Thyroid gland (tissue), 4 donors: ENCODE measurements around the gene OR13C3.

Experiments
- POLR2A ChIP-seq, 2 donors: fragments of 450-650 bp; IDR thresholded peaks; one replicate each; pipeline ENCODE4 v1.6.1; 2017; ENCODE audit warnings: antibody characterized with exemption in 2 of 2, mild to moderate bottlenecking in 2 of 2, moderate library complexity in 1 of 2
- TF ChIP-seq, protein P1 (sequence below), 6 experiments: fragments of 200-600 bp in 3 of 6; fragments of 450-650 bp in 3 of 6; sonication (generic) in 3 of 6; IDR thresholded peaks; one replicate each; pipeline ENCODE4 v1.5.1; 2016 to 2019; ENCODE audit warnings: antibody characterized with exemption in 6 of 6, mild to moderate bottlenecking in 2 of 6, inconsistent platforms in 1 of 6, moderate library complexity in 1 of 6

DNA sequence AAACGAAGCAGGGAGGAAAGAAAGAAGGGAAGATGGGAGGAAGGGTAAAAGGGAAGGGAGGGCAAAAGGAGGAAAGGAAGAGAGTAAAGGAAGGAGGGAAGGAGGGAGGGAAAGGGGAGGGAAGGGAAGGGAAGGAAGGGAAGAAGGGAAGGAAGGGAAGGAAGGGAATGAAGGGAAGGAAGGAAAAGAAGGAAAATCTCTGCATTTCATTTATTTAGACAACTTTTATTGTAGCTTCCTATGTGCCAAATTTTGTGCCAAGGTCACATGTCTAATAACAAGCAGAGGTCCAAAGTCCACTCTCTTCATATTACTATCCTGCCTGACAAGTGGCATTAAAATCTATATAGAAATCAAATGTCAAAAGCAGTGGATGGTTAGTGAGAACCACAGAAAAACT is 2.6 kb upstream of the OR13C3 start:
- TF ChIP-seq, protein P1, sequence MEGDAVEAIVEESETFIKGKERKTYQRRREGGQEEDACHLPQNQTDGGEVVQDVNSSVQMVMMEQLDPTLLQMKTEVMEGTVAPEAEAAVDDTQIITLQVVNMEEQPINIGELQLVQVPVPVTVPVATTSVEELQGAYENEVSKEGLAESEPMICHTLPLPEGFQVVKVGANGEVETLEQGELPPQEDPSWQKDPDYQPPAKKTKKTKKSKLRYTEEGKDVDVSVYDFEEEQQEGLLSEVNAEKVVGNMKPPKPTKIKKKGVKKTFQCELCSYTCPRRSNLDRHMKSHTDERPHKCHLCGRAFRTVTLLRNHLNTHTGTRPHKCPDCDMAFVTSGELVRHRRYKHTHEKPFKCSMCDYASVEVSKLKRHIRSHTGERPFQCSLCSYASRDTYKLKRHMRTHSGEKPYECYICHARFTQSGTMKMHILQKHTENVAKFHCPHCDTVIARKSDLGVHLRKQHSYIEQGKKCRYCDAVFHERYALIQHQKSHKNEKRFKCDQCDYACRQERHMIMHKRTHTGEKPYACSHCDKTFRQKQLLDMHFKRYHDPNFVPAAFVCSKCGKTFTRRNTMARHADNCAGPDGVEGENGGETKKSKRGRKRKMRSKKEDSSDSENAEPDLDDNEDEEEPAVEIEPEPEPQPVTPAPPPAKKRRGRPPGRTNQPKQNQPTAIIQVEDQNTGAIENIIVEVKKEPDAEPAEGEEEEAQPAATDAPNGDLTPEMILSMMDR (IDR thresholded peaks at IDR 0.05), result no peak
- TF ChIP-seq POLR2A (IDR thresholded peaks at IDR 0.05), result no peak
